ENCODE data around the gene SLC26A3. TPM values are rescaled to one million over a fixed set of nuclear protein-coding genes. Genes with fewer than 3 reads are reported as not detected.

The SLC26A3 gene
- total RNA-seq, 1 experiment from 2014 or later: not detected

- Histone ChIP-seq H3K4ac (ENCODE audit: low read depth, low read length) (no peak overlapping the region), H4K8ac (replicated peaks; ENCODE audit: insufficient read length, low read depth, low read length) (no peak overlapping the region), H3K27me3 (ENCODE audit: insufficient read depth, low read length) (no peaks in the 10 kb centered on the region), H3K14ac (ENCODE audit: insufficient read depth, low read length) (no peak overlapping the region), H3K4me1 (ENCODE audit: insufficient read depth, low read length) (peaks cover 5% of the 10 kb centered on the region; the same call in 1 of the 2 replicates), H2BK12ac (ENCODE audit: insufficient read length, low read depth, low read length) (no peak overlapping the region), H3K79me1 (ENCODE audit: insufficient read depth, low read depth, low read length, poor library complexity, severe bottlenecking) (no peaks in the 10 kb centered on the region), H2AFZ (ENCODE audit: low read length) (no peak overlapping the region), H3K27ac (ENCODE audit: insufficient read length, low read depth, low read length) (no peak overlapping the region), H2BK15ac (ENCODE audit: low read depth, low read length) (no peak overlapping the region), H3K23ac (ENCODE audit: insufficient read length, low read depth, low read length) (no peak overlapping the region), H3K9ac (ENCODE audit: extremely low read depth, insufficient read length, low read length) (no peak overlapping the region), H2BK5ac (ENCODE audit: insufficient read length, low read length) (no peak overlapping the region), H3K79me2 (ENCODE audit: insufficient read depth, low read length) (no peaks in the 10 kb centered on the region), H3T11ph (ENCODE audit: low read length) (no peak overlapping the region), H4K5ac (ENCODE audit: insufficient read length, low read depth, low read length) (no peak overlapping the region), H4K20me1 (ENCODE audit: control insufficient read depth, insufficient read depth, insufficient read length) (no peaks in the 10 kb centered on the region), H3K23me2 (ENCODE audit: insufficient read length, low read depth, low read length, poor library complexity, severe bottlenecking) (no peaks in the 10 kb centered on the region), H3K9me3 (ENCODE audit: control insufficient read depth, low read depth, low read length) (no peaks in the 10 kb centered on the region), H3K18ac (ENCODE audit: insufficient read length, low read depth, low read length) (no peak overlapping the region), H2AK5ac (ENCODE audit: insufficient read length, low read length) (no peak overlapping the region), H2BK120ac (ENCODE audit: low read depth, low read length, poor library complexity, severe bottlenecking) (no peak overlapping the region), H2BK20ac (ENCODE audit: low read depth, low read length, poor library complexity, severe bottlenecking) (no peak overlapping the region), H3K56ac (ENCODE audit: insufficient read length, low read depth, low read length) (no peak overlapping the region), H4K91ac (ENCODE audit: insufficient read length, low read depth, low read length) (no peak overlapping the region), H3K4me2 (ENCODE audit: insufficient read depth, insufficient read length, low read length) (no peak overlapping the region)
- no peak for TF ChIP-seq CTCF (conservative IDR thresholded peaks at IDR 0.05)
- no peak for DNase-seq
- Mint-ChIP-seq H3K4me3 (no peak overlapping the region), H3K36me3 (ENCODE audit: insufficient read depth in 1 of 3, low read depth in 3 of 3) (no peaks in the 10 kb centered on the region), H3K27me3 (ENCODE audit: low read depth) (no peaks in the 10 kb centered on the region), H3K9me3 (no peaks in the 10 kb centered on the region), H3K27ac (no peak overlapping the region), H3K4me1 (peaks cover 19 to 22% of the 10 kb centered on the region in 2 experiments)
- no CpG with 5 or more reads among the region's 1 CpG for WGBS (ENCODE audit: extremely low coverage, insufficient read length, low lambda C conversion rate)
These were observed 19.4 kb downstream of the SLC26A3 start for GRCh38 chr7:107783648-107784047.

Data from H9 (cell line).